Neural progenitor cell (in vitro differentiated cells): Measurements from ENCODE around the gene TMBIM4. TPM values are rescaled to one million over a fixed set of nuclear protein-coding genes. Genes with fewer than 3 reads are reported as not detected.
A peak's percentile ranks its signal among the peaks of the same experiment; 100 is the strongest.

Source experiments
- DNase-seq: peaks from one replicate; pipeline ENCODE4 v3.0.0-alpha.2; 2016; ENCODE audit warnings: low spot score
- H2AFZ ChIP-seq: fragments of 200-600 bp; sonication (generic); replicated peaks from 2 replicates; pipeline ENCODE4 v1.6.1; 2016; ENCODE audit warnings: antibody characterized with exemption
- H3F3A ChIP-seq: fragments of 200-600 bp; sonication (generic); 2 replicates; pipeline ENCODE4 v1.6.1; 2016; ENCODE audit warnings: antibody characterized with exemption, low read depth
- H3K27ac ChIP-seq: fragments of 200-600 bp; sonication (generic); 2 replicates; pipeline ENCODE4 v1.5.1; 2016; ENCODE audit warnings: mild to moderate bottlenecking
- H3K27me3 ChIP-seq: fragments of 200-600 bp; sonication (generic); 2 replicates; pipeline ENCODE4 v1.6.1; 2016; ENCODE audit warnings: mild to moderate bottlenecking, moderate library complexity
- H3K36me3 ChIP-seq: fragments of 200-600 bp; sonication (generic); 2 replicates; pipeline ENCODE4 v1.5.1; 2016
- H3K4me1 ChIP-seq: fragments of 200-600 bp; sonication (generic); 2 replicates; pipeline ENCODE4 v1.6.1; 2016; ENCODE audit warnings: mixed run types
- H3K4me2 ChIP-seq: fragments of 200-600 bp; sonication (generic); 2 replicates; pipeline ENCODE4 v1.6.1; 2016
- H3K4me3 ChIP-seq: fragments of 200-600 bp; sonication (generic); 2 replicates; pipeline ENCODE4 v1.5.1; 2016
- H3K79me2 ChIP-seq: fragments of 200-600 bp; sonication (generic); 2 replicates; pipeline ENCODE4 v1.6.1; 2016; ENCODE audit warnings: low read depth
- H3K9ac ChIP-seq: fragments of 200-600 bp; sonication (generic); 2 replicates; pipeline ENCODE4 v1.6.1; 2016
- H3K9me3 ChIP-seq: fragments of 200-600 bp; sonication (generic); 2 replicates; pipeline ENCODE4 v1.5.1; 2016; ENCODE audit warnings: low read depth
- H4K20me1 ChIP-seq: fragments of 200-600 bp; sonication (generic); 2 replicates; pipeline ENCODE4 v1.6.1; 2016; ENCODE audit warnings: low read depth
- H3K27ac Mint-ChIP-seq: 3 replicates; pipeline ENCODE4 v1.8.0; 2021; ENCODE audit warnings: mixed read lengths
- H3K27me3 Mint-ChIP-seq: 2 replicates; pipeline ENCODE4 v1.8.0; 2022; ENCODE audit warnings: low read depth, mild to moderate bottlenecking, inconsistent platforms, moderate library complexity, mixed read lengths; ENCODE audit not compliant: insufficient read depth
- H3K36me3 Mint-ChIP-seq: 3 replicates; pipeline ENCODE4 v1.8.0; 2021; ENCODE audit warnings: mixed read lengths
- H3K4me1 Mint-ChIP-seq: 3 replicates; pipeline ENCODE4 v1.8.0; 2021; ENCODE audit warnings: mixed read lengths
- H3K4me3 Mint-ChIP-seq: 3 replicates; pipeline ENCODE4 v1.8.0; 2021; ENCODE audit warnings: mild to moderate bottlenecking, moderate library complexity, mixed read lengths
- H3K9me3 Mint-ChIP-seq: 3 replicates; pipeline ENCODE4 v1.8.0; 2020; ENCODE audit warnings: mixed read lengths
- CTCF ChIP-seq: fragments of 200-600 bp; sonication (generic); IDR thresholded peaks from 2 replicates; pipeline ENCODE4 v1.5.1; 2017; ENCODE audit warnings: antibody characterized with exemption, mild to moderate bottlenecking
- EZH2 ChIP-seq: fragments of 200-600 bp; sonication (generic); IDR thresholded peaks from 2 replicates; pipeline ENCODE4 v1.6.1; 2017; ENCODE audit warnings: antibody characterized with exemption, mild to moderate bottlenecking, moderate library complexity
- EZH2phosphoT487 ChIP-seq: fragments of 200-600 bp; sonication (generic); IDR thresholded peaks from 2 replicates; pipeline ENCODE4 v1.6.1; 2017; ENCODE audit warnings: antibody characterized with exemption
- total RNA-seq: library from RNA; depleted of rRNA; stranded (reverse); fragments of >200 nt; gene quantifications from 2 replicates; pipeline ENCODE4 v1.2.3, GENCODE V29; 2015; ENCODE audit warnings: low replicate concordance

Gene TMBIM4
- total RNA-seq, 1 donor from 2014 or later, result 63.7 TPM

- Histone ChIP-seq H3K9me3 (no peaks in the 10 kb centered on the region), H3K27me3 (no peaks in the 10 kb centered on the region), H3K27ac (no peak overlapping the region), H3K79me2 (no peaks in the 10 kb centered on the region), H3K4me3 (no peak overlapping the region), H3F3A (no peaks in the 10 kb centered on the region), H3K9ac (no peak overlapping the region), H2AFZ (no peak overlapping the region), H4K20me1 (no peaks in the 10 kb centered on the region), H3K4me2 (no peak overlapping the region), H3K4me1 (no peaks in the 10 kb centered on the region), H3K36me3 (no peaks in the 10 kb centered on the region)
- no peak overlapping the region for H3K27ac Mint-ChIP-seq
- no peak overlapping the region for H3K4me3 Mint-ChIP-seq
- peaks cover 10% of the 10 kb centered on the region for H3K9me3 Mint-ChIP-seq
- no peaks in the 10 kb centered on the region for H3K36me3 Mint-ChIP-seq
- peaks cover 2% of the 10 kb centered on the region for H3K27me3 Mint-ChIP-seq
- TF ChIP-seq CTCF (peak; percentile 36), EZH2phosphoT487 (no peak)
- peaks cover 7% of the 10 kb centered on the region for H3K4me1 Mint-ChIP-seq
- DNase-seq, result peak; percentile 11
These were observed 66.5 kb downstream of the TMBIM4 start for GRCh38 chr12:66103016-66103913.

- Histone ChIP-seq H3K9me3 (no peaks in the 10 kb centered on the region), H3K4me1 (peaks cover 5% of the 10 kb centered on the region), H3K36me3 (no peaks in the 10 kb centered on the region), H3K9ac (no peak overlapping the region), H3K4me2 (no peak overlapping the region), H3K79me2 (no peaks in the 10 kb centered on the region), H3K27ac (no peak overlapping the region), H3F3A (no peaks in the 10 kb centered on the region), H3K27me3 (no peaks in the 10 kb centered on the region), H4K20me1 (no peaks in the 10 kb centered on the region), H3K4me3 (no peak overlapping the region), H2AFZ (peak overlapping the region; percentile 4)
- no peak for DNase-seq
- TF ChIP-seq EZH2 (no peak), CTCF (no peak), EZH2phosphoT487 (no peak)
- Mint-ChIP-seq H3K4me3 (no peak overlapping the region), H3K4me1 (peaks cover 6% of the 10 kb centered on the region), H3K27ac (peak overlapping the region; percentile 33), H3K9me3 (peaks cover 2% of the 10 kb centered on the region), H3K36me3 (no peaks in the 10 kb centered on the region), H3K27me3 (peaks cover 2% of the 10 kb centered on the region)
These were observed 77.1 kb downstream of the TMBIM4 start for GRCh38 chr12:66092559-66093269.

GRCh38 chr12:66090157-66090556 is 79.6 kb downstream of the TMBIM4 start:
- Mint-ChIP-seq H3K27me3 (peaks cover 4% of the 10 kb centered on the region), H3K4me3 (no peak overlapping the region), H3K36me3 (no peaks in the 10 kb centered on the region), H3K27ac (no peak overlapping the region), H3K9me3 (no peaks in the 10 kb centered on the region), H3K4me1 (peaks cover 6% of the 10 kb centered on the region)
- Histone ChIP-seq H3K36me3 (no peaks in the 10 kb centered on the region), H3K27ac (no peak overlapping the region), H3K27me3 (no peaks in the 10 kb centered on the region), H4K20me1 (no peaks in the 10 kb centered on the region), H3K4me3 (no peak overlapping the region), H3K79me2 (no peaks in the 10 kb centered on the region), H3F3A (no peaks in the 10 kb centered on the region), H3K4me2 (peak overlapping the region; percentile 23), H2AFZ (no peak overlapping the region), H3K9ac (no peak overlapping the region), H3K9me3 (no peaks in the 10 kb centered on the region), H3K4me1 (peaks cover 5% of the 10 kb centered on the region)
- no peak for DNase-seq
- no peak for TF ChIP-seq CTCF
- no peak for TF ChIP-seq EZH2
- TF ChIP-seq EZH2phosphoT487, result no peak
